Prostate gland (tissue), 2 donors: ENCODE results near the gene LRRC71.

Experiments
- POLR2A ChIP-seq: fragments of 450-650 bp; IDR thresholded peaks from one replicate; pipeline ENCODE4 v1.6.1; 2016; ENCODE audit warnings: antibody characterized with exemption, mild to moderate bottlenecking
- POLR2AphosphoS5 ChIP-seq: sonication (generic); formaldehyde crosslinking; IDR thresholded peaks from one replicate; pipeline ENCODE4 v1.6.1; 2017; ENCODE audit warnings: antibody characterized with exemption
- TF ChIP-seq, protein P1 (sequence below), 4 experiments: fragments of 200-600 bp in 2 of 4; fragments of 450-650 bp in 2 of 4; sonication (generic) in 2 of 4; IDR thresholded peaks; 1 replicate in 3 of 4; 2 replicates in 1 of 4; pipeline ENCODE4 v1.5.1; 2016 to 2019; ENCODE audit warnings: antibody characterized with exemption in 4 of 4, mild to moderate bottlenecking in 2 of 4, moderate library complexity in 2 of 4

DNA sequence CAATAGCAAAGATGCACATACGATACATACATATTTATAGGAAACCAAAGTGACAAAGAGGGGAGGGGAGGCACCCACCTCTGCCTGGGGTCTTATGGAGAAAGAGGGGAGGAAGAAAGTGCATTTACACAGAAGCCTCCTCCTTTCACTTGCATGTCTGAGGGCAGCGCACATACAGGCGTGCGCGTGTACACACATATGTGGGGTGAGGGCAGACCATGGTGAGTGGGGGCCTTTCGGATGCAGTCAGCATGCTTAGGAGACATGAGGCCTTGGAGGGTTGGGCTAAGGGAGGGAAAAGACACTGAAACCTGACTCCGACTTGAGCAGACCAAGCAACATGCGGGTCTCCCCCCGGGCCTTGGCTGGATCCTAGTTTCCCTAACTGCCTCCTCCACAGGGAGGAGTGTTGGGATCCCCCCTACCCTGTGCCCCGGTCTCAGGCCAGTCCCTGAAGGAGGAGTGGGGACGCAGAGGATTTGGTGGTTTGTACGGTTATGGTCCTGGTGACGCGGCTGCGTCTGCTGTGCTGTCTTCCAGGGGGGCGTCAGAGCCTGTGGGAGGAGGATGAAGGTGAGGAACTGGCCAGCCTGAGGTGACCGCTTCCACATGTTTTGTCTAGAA is 15.2 kb downstream of the LRRC71 start:
- TF ChIP-seq, protein P1, sequence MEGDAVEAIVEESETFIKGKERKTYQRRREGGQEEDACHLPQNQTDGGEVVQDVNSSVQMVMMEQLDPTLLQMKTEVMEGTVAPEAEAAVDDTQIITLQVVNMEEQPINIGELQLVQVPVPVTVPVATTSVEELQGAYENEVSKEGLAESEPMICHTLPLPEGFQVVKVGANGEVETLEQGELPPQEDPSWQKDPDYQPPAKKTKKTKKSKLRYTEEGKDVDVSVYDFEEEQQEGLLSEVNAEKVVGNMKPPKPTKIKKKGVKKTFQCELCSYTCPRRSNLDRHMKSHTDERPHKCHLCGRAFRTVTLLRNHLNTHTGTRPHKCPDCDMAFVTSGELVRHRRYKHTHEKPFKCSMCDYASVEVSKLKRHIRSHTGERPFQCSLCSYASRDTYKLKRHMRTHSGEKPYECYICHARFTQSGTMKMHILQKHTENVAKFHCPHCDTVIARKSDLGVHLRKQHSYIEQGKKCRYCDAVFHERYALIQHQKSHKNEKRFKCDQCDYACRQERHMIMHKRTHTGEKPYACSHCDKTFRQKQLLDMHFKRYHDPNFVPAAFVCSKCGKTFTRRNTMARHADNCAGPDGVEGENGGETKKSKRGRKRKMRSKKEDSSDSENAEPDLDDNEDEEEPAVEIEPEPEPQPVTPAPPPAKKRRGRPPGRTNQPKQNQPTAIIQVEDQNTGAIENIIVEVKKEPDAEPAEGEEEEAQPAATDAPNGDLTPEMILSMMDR (IDR thresholded peaks at IDR 0.05), result no peak
- TF ChIP-seq POLR2AphosphoS5, result no peak
- no peak for TF ChIP-seq POLR2A
